GM18526 (cell line): Measurements from ENCODE around the gene ABCC3.

Experiments
- POLR2A ChIP-seq: IDR thresholded peaks from 3 replicates; pipeline ENCODE4 v1.6.1; 2011; ENCODE audit not compliant: insufficient read length; ENCODE audit errors: extremely low read depth

Gene ABCC3

GRCh38 chr17:50630524-50631194, 4.0 kb upstream of the ABCC3 start:
- TF ChIP-seq POLR2A: no peak

DNA sequence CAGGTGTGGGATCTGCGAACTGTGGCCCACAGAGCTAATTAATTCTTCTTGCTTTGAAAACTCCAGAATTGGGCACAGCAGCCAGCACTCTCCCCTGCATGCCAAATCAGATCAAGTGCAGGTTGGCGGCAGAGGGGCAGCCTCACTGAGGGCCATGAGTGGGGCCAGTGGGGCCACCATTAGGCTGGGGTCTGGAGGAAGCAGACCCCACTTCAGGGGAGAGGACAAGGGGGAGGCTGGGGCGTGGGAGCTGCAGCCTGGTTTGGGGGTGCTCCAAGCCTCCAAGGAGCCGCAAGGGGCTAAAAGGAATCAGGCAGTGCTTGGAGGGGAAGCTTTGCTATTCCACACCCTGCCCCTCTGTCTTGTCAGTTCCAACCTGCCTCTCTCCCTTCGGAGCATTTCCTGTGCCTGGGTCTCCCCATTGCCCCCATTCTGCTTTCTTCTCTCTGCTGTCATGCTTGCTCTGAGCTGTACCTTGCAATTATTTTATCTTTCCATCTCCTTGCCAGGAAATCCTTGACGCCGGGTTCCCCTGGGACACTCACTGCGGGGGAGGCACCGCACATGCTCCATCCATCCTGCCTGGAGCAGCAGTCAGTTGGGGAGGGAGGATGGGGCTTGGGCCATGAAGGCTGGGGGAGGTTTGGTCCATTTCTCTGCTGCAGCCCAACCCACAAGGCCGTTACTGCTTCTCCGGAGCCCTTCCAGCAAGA, 3.3 kb upstream of the ABCC3 start:
- no peak for TF ChIP-seq POLR2A

- no peak for TF ChIP-seq POLR2A
Observed at GRCh38 chr17:50631908-50632571, 2.6 kb upstream of the ABCC3 start.

DNA sequence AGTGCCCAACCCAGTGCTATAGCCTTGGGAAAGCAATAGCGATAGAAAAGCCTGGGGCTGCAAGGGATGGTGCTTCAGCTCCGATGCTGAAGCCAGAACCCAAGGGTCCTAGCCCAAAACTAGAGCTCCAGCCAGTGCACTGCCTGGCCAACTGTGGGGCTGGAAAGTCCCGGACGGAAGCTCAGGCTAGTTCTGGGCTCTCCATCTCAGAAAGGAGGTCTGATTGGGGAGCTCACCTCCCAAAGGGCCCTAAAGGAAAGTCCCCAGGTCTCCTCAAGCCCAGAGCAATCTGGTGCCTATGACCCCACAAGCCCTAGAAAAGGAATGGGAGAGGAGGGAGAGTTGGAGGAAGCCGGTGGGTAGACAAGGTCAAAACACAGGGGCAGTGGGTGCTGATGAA, 2.0 kb upstream of the ABCC3 start:
- no peak for TF ChIP-seq POLR2A

GRCh38 chr17:50633683-50634082, 998 bp upstream of the ABCC3 start:
- TF ChIP-seq POLR2A: no peak

DNA sequence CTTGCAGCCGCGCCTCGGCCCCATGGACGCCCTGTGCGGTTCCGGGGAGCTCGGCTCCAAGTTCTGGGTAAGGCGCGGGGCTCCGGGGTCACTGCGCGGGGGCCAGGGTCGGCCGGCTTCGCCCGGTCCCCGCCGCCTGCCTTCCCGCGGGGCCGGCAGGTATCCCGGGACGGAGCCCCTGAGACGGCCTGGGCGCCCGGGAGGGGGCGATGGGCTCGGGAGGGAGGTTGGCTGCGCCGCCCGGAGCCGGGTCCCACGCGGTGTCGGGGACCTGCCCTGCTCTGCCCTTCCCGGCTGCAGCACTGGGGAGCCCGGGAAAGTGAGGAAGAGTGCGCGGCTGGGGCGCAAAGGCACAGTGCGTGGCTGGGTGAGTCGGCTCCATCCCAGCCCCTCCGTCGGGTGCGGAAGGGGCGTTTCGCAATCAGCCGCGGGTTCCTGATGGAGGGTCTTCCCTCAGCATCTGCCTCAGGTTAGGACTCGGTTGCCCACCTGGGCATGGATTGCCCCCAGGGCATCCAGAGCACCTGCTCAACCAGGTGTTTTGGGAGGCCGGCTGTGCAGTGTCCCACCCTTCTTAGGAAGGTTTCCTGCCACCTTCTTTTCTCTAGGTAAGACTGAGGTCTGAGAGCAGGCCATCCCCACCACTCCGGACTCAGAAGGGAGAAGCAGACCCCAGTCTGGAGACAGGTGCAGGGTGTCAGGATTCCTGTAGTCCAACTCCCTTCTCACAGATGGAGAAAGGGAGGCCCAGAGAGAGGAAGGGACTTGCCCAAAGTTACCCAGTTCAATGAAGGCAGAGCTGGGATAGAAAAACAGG, 442 bp downstream of the ABCC3 start:
- TF ChIP-seq POLR2A: no peak

DNA sequence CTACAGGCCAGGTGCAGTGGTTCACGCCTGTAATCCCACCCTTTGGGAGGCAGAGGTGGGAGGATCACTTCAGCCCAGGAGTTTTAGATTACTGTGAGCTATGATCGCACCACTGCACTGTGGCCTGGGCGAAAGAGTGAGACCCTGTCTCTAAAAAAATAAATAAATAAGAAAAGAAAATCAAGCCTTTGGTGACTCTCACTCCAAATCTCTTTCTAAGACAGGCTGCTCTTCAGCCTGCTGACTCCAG, 976 bp downstream of the ABCC3 start:
- no peak for TF ChIP-seq POLR2A

- TF ChIP-seq POLR2A: no peak
Observed at GRCh38 chr17:50635982-50636803, 1.5 kb downstream of the ABCC3 start.

- TF ChIP-seq POLR2A: no peak
Observed at GRCh38 chr17:50636804-50637195, 2.1 kb downstream of the ABCC3 start.

DNA sequence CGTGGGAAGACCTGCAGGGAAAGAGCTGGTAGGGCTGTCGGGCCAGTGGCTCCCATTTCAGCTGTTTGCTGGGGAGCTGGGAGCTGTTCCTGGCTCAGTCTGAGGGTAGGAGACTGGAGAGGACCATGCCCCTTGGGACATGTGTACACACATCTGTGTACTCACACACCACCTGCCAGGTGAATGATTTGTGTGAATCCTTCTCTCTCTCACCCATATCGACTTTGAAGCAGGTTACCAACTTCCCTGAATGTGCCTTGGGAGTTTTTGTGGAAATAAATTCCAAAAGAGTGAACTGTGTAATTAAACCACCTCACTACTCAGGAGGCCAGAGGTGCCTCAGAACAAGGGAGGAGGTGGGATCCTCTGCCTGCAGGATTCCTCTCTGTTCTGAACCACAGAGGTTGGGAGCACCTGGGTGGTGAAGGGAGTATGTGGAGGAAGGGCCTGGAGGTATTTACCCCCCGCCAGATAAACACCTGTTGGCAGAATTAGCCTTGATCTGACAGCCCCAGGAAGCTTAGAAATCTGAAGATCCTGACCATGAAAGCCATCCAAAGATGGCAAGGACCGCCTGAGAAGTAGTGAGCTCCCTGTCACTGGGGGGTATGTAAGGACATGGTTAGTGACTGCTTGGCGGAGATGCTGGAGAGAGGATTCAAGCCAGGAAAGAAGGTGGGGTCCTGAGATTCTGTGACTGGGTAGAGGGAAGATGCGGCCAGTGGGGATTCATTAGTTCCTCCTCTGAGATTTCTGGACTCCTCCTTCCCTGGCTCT, 3.3 kb downstream of the ABCC3 start:
- TF ChIP-seq POLR2A: no peak

- no peak for TF ChIP-seq POLR2A
Observed at GRCh38 chr17:50638606-50638965, 3.9 kb downstream of the ABCC3 start.

DNA sequence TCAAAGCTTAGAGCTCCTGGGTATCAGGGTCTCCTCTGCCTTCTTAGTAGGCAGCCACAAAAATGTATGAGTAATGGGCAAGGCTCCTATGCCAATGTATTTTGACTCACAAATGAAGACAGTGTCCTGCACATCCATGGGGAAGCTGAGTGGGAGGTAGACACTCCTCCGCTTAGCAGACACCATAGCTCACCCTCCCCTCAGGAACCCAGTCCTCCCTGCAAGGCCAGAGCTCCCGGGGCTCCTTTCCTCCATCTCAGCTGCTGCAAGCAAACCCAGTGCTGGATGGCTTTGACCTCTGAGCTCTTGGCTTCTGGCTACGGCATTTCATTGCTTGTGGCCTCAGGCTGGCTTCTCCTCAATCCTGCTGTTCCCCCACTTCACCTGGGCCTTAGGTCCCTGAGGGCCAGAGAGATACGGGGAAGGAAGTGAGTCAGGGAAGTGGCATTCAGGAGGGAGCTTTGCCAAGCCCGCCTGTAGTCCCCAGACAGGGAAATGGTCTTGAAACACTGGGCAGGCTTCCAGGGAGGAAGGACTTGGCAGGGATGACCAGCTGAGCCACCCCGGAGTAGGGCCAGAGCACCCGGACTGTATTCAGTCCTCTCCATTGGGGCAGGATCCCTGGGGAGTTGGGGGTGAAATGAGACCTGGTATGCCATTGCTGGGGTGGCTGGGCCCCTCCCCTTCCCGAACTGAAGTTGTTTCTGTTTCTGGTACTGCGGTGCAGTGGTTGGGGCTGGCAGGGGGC, 4.5 kb downstream of the ABCC3 start:
- no peak for TF ChIP-seq POLR2A

GRCh38 chr17:50640686-50641351, 6.1 kb downstream of the ABCC3 start:
- TF ChIP-seq POLR2A: no peak
